Left kidney (tissue), 1 donor: Measurements from ENCODE around the gene PHF10. TPM values are rescaled to one million over a fixed set of nuclear protein-coding genes. Genes with fewer than 3 reads are reported as not detected.

Source experiments
- polyA plus RNA-seq: library from polyadenylated mRNA; unstranded; fragments of 120-200 nt; gene quantifications from one replicate; pipeline ENCODE4 v1.2.1, GENCODE V29; 2013; ENCODE audit not compliant: insufficient read length

The PHF10 gene
- polyA plus RNA-seq, 1 donor: 132 TPM

Other genes with a start within 250 kb of the PHF10 start
- gene WDR27, start 22.5 kb downstream of the PHF10 start, polyA plus RNA-seq: 85.1 TPM
- gene C6orf120, start 22.4 kb downstream of the PHF10 start, polyA plus RNA-seq: 42.1 TPM
- 8.5 TPM for gene DYNLT2, start 27.1 kb upstream of the PHF10 start, polyA plus RNA-seq
- gene ERMARD, start 27.1 kb upstream of the PHF10 start, polyA plus RNA-seq: 62.5 TPM